ENCODE data around the gene ITIH2. TPM values are rescaled to one million over a fixed set of nuclear protein-coding genes. Genes with fewer than 3 reads are reported as not detected.

ITIH2 gene
- total RNA-seq, 1 experiment from 2014 or later, result 13.3 TPM

DNA sequence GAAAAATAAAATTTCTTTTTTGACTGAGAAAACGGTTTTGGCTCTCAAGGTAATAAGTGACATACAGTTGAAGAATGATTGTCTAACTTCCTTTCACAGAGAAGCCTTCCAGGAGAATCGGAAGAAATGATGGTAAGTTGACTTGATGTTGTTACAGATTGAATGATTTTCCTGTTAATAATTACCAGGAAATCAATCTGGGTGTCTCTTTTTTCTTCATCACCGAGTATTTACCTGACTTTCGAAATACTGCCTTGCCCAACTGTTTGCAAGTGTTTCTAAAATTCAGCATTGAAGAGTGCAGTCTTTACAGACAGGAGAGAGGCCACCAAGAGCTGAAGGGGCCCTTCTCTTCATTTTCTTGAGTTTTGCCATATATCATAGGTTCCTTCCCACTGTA is 4.0 kb downstream of the ITIH2 start:
- no peak for TF ChIP-seq CTCF (IDR thresholded peaks at IDR 0.05; ENCODE audit: insufficient read depth in 1 of 2, low read depth in 1 of 2, low read length in 1 of 2, severe bottlenecking in 1 of 2, unreplicated experiment in 1 of 2)
- Mint-ChIP-seq H3K27ac (ENCODE audit: unreplicated experiment) (no peak overlapping the region), H3K27me3 (ENCODE audit: insufficient read depth, unreplicated experiment) (no peaks in the 10 kb centered on the region), H3K4me3 (ENCODE audit: unreplicated experiment) (no peak overlapping the region), H3K36me3 (ENCODE audit: insufficient read depth, unreplicated experiment) (no peaks in the 10 kb centered on the region), H3K4me1 (ENCODE audit: low read depth, unreplicated experiment) (peaks cover 11% of the 10 kb centered on the region), H3K9me3 (ENCODE audit: unreplicated experiment) (no peaks in the 10 kb centered on the region)
- BruUV-seq (replicated peaks), result no TSS peak
- no peak overlapping the region for H3K4me3 ChIP-seq (ENCODE audit: low read depth, low read length)
- ChIA-PET POLR2A (no interaction called here), CTCF (interaction anchor here (0.6 to 1.7 kb wide), 3 partner anchors 20 to 374 kb away, joined by 3 to 5 read pairs (median 5); no protein-coding TSS in a partner anchor)
- H3K4me1 ChIP-seq, result peaks cover 7% of the 10 kb centered on the region; the same call in 1 of the 2 replicates
- H3K36me3 ChIP-seq (ENCODE audit: control insufficient read depth, insufficient read depth, low read length), result no peaks in the 10 kb centered on the region
- no peaks in the 10 kb centered on the region for H3K27me3 ChIP-seq (replicated peaks; ENCODE audit: control insufficient read depth, insufficient read depth, low read length)
- H3K9me3 ChIP-seq, result no peaks in the 10 kb centered on the region
- DNase-seq, result peak in 1 of 2 experiments; percentile 60
- intact Hi-C loops (cut with micrococcal nuclease; ENCODE audit: unreplicated experiment), result no loop called here

DNA sequence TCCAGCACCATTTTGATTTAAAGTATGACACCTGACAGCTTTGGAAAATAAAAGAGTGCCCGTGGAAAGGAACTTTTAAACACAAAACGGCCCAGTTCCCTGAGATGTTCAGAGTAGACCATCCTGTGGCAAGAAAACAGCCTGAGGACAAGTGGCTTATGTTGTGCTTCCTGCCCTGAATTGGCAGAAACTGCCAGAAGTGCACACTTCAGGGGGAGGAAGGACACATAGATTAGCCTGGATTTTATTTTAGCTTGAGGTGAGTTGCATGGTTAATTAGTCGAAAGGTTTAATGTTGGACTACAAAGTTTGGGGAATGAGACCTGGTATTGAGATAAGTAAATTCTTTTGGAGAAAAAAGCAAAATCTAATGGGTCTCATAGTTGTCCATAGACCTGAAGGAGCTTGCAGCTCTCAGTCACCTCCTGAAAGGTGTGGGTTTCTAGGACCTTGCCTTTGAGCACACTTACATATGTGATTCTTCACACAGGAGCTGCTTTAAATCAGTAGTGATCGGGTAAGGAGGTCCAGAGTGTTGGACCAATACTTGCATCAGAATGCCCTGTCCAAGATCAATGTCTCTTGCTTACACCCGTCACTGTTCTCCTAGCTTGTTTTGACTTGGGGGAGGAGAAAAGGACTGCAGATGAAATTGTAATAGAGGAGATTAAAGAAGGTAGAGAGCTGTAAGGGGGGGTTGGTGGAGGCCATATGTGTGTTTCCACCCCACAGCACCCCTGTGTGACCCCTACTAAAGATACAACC is 4.9 kb downstream of the ITIH2 start:
- no peaks in the 10 kb centered on the region for H3K36me3 ChIP-seq (ENCODE audit: control insufficient read depth, insufficient read depth, low read length)
- TF ChIP-seq CTCF (IDR thresholded peaks at IDR 0.05; ENCODE audit: insufficient read depth in 1 of 2, low read depth in 1 of 2, low read length in 1 of 2, severe bottlenecking in 1 of 2, unreplicated experiment in 1 of 2), result no peak
- H3K27me3 Mint-ChIP-seq (ENCODE audit: insufficient read depth, unreplicated experiment), result no peaks in the 10 kb centered on the region
- no peak for DNase-seq
- no peak overlapping the region for H3K4me3 ChIP-seq (ENCODE audit: low read depth, low read length)
- ChIA-PET POLR2A (no interaction called here), CTCF (interaction anchor here (0.7 to 1.7 kb wide), 3 partner anchors 21 to 182 kb away, joined by 4 to 5 read pairs (median 5); no protein-coding TSS in a partner anchor)
- H3K9me3 Mint-ChIP-seq (ENCODE audit: unreplicated experiment), result no peaks in the 10 kb centered on the region
- peaks cover 5% of the 10 kb centered on the region for H3K36me3 Mint-ChIP-seq (ENCODE audit: insufficient read depth, unreplicated experiment)
- peaks cover 7% of the 10 kb centered on the region; the same call in 1 of the 2 replicates for H3K4me1 ChIP-seq
- no TSS peak for BruUV-seq (replicated peaks)
- H3K4me1 Mint-ChIP-seq (ENCODE audit: low read depth, unreplicated experiment), result peaks cover 11% of the 10 kb centered on the region
- no peaks in the 10 kb centered on the region for H3K27me3 ChIP-seq (replicated peaks; ENCODE audit: control insufficient read depth, insufficient read depth, low read length)
- H3K4me3 Mint-ChIP-seq (ENCODE audit: unreplicated experiment), result no peak overlapping the region
- H3K27ac Mint-ChIP-seq (ENCODE audit: unreplicated experiment), result no peak overlapping the region
- H3K9me3 ChIP-seq, result no peaks in the 10 kb centered on the region
- intact Hi-C loops (cut with micrococcal nuclease; ENCODE audit: unreplicated experiment), result no loop called here

GRCh38 chr10:7708832-7709231 is 5.7 kb downstream of the ITIH2 start:
- Histone ChIP-seq H3K9me3 (no peaks in the 10 kb centered on the region), H3K27me3 (replicated peaks; ENCODE audit: control insufficient read depth, insufficient read depth, low read length) (no peaks in the 10 kb centered on the region), H3K4me1 (peaks cover 7% of the 10 kb centered on the region; the same call in 1 of the 2 replicates), H3K36me3 (ENCODE audit: control insufficient read depth, insufficient read depth, low read length) (no peaks in the 10 kb centered on the region), H3K4me3 (ENCODE audit: low read depth, low read length) (no peak overlapping the region)
- POLR2A ChIA-PET, result no interaction called here
- no peak for DNase-seq
- H3K27ac Mint-ChIP-seq (ENCODE audit: unreplicated experiment), result no peak overlapping the region
- intact Hi-C loops (cut with micrococcal nuclease; ENCODE audit: unreplicated experiment), result no loop called here
- no peak overlapping the region for H3K4me3 Mint-ChIP-seq (ENCODE audit: unreplicated experiment)
- no peaks in the 10 kb centered on the region for H3K27me3 Mint-ChIP-seq (ENCODE audit: insufficient read depth, unreplicated experiment)
- no peak for TF ChIP-seq CTCF (IDR thresholded peaks at IDR 0.05; ENCODE audit: insufficient read depth in 1 of 2, low read depth in 1 of 2, low read length in 1 of 2, severe bottlenecking in 1 of 2, unreplicated experiment in 1 of 2)
- BruUV-seq (replicated peaks), result no TSS peak
- H3K9me3 Mint-ChIP-seq (ENCODE audit: unreplicated experiment), result no peaks in the 10 kb centered on the region
- peaks cover 5% of the 10 kb centered on the region for H3K36me3 Mint-ChIP-seq (ENCODE audit: insufficient read depth, unreplicated experiment)
- peaks cover 11% of the 10 kb centered on the region for H3K4me1 Mint-ChIP-seq (ENCODE audit: low read depth, unreplicated experiment)
- CTCF ChIA-PET, result no interaction called here

Measured in Caco-2 (cell line).